DMS79 (cell line): ENCODE results near the gene CEP104.

Experiments
- DNase-seq: peaks from one replicate; lab custom pipeline; 2025; lab: John Stamatoyannopoulos, UW

Gene CEP104

GRCh38 chr1:3894626-3895278 is 37.7 kb upstream of the CEP104 start:
- DNase-seq, result no peak

- DNase-seq, result no peak
Observed at GRCh38 chr1:3893190-3893589, 36.2 kb upstream of the CEP104 start.

GRCh38 chr1:3892748-3893147 is 35.7 kb upstream of the CEP104 start:
- peak; percentile 92 for DNase-seq

- DNase-seq, result peak; percentile 30
Observed at GRCh38 chr1:3891329-3891865, 34.4 kb upstream of the CEP104 start.

DNA sequence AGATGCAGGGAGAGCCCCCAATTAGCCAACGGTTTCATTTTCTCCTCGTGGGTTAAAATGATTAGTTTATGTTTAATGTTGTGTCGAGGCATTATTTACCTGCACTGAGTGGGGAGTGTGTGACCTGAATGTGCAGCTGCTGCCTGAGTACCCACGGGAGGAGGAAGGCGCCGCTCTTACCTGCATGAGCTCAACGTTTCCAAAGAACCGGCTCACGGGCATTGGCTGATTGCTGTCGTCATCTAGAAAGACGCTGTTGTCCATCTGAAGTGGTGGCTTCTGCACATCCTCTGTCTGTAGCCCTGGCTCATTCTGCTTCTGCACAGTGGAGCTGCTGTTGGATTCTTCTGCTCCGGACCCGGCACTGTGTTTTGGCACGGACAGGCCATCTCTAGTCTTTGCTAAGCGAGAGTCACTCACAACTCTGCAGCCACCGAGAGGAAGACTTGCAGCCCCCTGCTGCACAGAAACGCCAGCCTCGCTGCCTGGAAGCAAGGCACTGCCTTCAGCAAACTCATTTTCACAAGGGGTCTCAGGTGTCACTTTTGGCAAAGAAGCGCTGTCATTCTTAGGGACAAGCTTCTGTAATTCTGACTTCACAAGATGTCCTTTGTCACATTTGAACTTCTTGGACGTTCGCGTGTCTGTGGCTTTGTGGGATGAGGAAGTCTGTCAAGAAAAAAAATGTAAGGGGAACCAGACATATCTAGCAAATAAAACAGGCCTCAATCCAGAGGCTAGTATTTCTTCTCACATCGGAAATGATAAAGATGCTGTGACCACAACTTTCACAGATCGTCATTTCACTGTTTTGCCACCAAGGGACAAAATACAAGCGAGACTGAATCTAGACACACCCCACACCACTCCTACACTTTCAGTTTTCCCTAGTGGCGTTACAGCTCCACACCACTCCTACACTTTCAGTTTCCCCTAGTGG is 33.6 kb upstream of the CEP104 start:
- no peak for DNase-seq

DNA sequence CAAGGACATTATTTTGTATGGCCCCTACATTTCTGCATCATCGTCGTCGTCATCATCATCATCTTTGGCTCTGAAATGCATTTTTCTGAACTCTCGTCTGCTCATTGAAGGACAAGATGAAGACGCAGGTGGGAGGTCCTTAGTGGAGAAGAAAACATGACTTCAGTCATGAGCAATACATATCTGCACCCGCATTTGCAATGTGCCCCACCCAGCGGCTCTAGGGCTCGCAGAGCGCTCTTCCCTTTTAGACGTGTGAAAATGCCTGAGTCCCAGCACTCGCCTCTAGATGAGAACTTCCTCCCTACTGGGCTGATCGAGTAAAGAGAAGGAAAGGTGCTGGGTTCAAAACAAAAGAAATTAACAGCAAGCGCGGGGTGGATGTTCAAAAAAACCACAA is 32.9 kb upstream of the CEP104 start:
- DNase-seq, result no peak

GRCh38 chr1:3888301-3888700 is 31.3 kb upstream of the CEP104 start:
- no peak for DNase-seq

GRCh38 chr1:3886691-3887090 is 29.7 kb upstream of the CEP104 start:
- no peak for DNase-seq

GRCh38 chr1:3886106-3886670 is 29.2 kb upstream of the CEP104 start:
- no peak for DNase-seq

DNA sequence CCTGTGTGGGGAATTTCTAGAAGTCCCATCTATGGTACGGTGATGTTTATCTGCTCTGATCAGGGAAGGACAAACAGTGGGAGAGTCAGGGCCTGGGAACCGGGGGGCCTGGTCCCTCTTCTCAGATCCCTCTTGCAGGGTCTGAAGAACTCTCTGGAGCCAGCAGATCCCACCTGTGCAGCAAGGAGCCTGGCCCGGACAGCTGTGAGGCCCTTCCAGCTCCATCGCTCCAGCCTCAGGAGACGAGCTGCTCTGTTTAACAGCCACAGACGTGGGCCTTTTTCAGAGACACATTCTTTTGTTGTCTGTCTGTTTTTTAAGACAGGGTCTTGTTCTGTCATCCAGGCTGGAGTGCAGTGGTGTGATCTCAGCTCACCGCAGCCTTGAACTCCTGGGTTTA is 28.6 kb upstream of the CEP104 start:
- no peak for DNase-seq

GRCh38 chr1:3884966-3885365 is 28.0 kb upstream of the CEP104 start:
- no peak for DNase-seq

GRCh38 chr1:3883194-3883925 is 26.3 kb upstream of the CEP104 start:
- no peak for DNase-seq

- no peak for DNase-seq
Observed at GRCh38 chr1:3881193-3881480, 24.1 kb upstream of the CEP104 start.

DNA sequence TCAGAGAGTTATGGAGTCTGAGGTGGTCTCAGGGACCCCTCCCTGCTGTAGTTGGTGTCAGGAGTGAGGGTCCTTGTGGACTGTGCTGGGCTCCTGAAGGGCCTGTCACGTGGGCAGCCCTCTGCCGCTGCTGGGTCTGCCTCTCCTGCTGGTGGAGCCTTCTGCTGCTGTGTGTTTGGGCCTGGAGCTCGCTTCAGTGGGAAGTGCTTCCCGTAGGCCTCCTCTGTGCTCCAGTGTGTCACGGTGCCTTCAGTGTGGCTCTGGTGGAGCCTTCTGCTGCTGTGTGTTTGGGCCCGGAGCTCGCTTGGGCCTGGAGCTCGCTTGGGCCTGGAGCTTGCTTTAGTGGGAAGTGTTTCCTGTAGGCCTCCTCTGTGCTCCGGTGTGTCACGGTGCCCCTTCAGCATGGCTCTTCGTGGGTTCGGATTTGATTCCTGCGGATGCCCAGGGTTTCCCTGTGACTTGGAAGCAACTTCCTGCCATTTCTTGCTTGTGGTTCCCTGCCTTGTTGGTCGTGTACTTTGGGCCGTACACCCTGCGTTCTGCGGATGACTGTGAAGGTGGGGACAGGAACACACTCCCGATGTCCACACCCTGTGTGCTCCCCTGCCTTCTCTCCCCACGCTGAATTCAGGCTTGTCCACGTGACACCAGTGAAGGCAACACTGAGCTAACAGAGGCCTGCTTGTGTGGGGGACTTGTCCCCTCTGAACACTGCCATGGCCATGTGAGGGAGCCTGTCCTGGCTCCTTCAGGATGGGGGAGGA is 23.6 kb upstream of the CEP104 start:
- DNase-seq, result no peak

GRCh38 chr1:3879787-3880428 is 22.9 kb upstream of the CEP104 start:
- DNase-seq, result no peak

GRCh38 chr1:3879099-3879498 is 22.1 kb upstream of the CEP104 start:
- DNase-seq, result no peak

GRCh38 chr1:3876716-3877115 is 19.7 kb upstream of the CEP104 start:
- DNase-seq, result no peak

- no peak for DNase-seq
Observed at GRCh38 chr1:3874736-3875135, 17.7 kb upstream of the CEP104 start.

- no peak for DNase-seq
Observed at GRCh38 chr1:3872546-3872945, 15.5 kb upstream of the CEP104 start.

DNA sequence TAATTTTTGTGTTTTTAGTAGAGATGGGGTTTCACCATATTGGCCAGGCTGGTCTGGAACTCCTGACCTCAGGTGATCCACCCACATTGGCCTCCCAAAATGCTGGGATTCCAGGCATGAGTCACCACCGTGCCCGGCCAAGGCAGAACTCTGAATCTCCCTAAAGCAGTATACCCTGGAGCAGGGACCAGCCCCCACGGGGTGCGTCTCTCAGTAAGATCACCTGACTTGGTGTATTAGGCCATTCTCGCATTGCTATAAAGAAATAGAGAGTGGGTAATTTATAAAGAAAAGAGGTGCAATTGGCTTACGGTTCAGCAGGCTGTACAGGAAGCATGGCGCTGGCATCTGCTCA is 14.4 kb upstream of the CEP104 start:
- no peak for DNase-seq

DNA sequence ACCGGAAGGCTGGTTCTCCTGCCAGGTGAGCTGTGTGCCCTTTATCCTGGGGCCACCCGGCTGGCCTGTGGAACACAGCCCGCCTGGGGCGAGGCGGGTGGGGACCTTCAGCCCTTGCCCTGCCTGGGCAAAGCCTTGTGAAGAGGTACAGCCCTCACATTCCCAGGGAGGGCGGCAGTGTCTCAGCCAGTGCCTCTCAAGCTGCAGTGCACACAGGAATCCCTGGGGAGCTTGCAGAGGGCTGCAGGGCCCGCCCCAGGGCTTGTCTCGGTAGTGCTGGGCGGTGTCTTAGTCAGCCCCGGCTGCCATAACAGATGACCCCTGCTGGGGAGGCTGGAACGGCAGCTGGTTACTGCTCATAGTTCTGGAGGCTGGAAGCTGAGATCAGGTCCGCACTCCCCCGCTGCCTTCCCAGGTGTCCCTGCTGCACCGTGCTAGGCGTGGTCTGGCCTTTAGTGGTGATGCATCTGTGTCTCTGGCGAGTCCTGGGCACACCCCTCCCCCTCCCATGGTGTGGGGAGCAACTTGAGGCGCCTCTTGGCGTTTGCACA is 12.8 kb upstream of the CEP104 start:
- DNase-seq, result no peak
